ENCODE data around the gene RGS3.

The RGS3 gene

DNA sequence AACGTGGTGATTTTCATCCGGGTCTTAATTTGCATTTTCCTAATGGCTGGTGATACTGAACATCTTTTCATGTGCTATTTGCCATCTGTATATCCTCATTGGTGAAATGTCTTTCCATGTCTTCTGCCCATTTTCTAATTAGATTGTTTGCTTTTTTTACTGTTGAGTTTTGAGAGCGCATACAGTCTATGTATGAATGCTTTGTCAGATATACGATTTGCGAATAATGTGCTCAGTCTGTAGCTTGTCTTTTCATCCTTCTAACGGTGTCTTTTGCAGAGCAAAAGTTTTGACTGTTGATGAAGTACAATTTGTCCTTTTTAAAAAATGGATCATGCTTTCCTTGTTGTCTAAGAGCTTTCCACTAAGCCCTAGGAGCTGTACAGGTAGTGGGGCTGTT lies 143.0 kb downstream of the RGS3 start:
- no peak for DNase-seq

- no peak for DNase-seq
Observed at GRCh38 chr9:113608082-113608685, 144.7 kb downstream of the RGS3 start.

- DNase-seq, result no peak
Observed at GRCh38 chr9:113609562-113610318, 146.2 kb downstream of the RGS3 start.

GRCh38 chr9:113611461-113612215 lies 148.1 kb downstream of the RGS3 start:
- no peak for DNase-seq

DNA sequence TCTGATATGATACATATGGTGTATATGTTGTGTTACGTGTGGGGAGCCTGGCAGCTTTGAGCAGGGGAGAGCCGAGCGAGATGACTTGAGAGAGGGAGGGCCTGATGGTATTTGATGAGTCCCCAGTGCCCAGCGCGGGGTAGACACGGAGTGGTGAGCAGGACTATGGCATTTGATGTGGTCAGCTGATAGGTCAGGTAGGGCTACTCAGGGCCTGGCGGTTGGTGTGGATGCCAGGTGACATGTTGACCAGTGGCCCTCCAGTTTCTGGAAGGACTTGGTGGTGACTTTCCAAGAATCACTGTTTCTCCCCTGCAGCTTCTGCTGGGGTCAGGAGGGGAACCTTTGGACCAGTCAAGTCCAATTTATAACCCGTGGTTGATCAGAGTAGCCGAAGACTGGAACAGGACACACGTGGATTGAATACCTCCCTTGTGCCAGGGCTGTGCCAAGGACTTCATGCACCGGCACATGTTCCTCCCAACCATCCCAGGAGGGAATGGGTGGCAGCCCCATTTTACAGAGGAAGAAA lies 148.8 kb downstream of the RGS3 start:
- no peak for DNase-seq

DNA sequence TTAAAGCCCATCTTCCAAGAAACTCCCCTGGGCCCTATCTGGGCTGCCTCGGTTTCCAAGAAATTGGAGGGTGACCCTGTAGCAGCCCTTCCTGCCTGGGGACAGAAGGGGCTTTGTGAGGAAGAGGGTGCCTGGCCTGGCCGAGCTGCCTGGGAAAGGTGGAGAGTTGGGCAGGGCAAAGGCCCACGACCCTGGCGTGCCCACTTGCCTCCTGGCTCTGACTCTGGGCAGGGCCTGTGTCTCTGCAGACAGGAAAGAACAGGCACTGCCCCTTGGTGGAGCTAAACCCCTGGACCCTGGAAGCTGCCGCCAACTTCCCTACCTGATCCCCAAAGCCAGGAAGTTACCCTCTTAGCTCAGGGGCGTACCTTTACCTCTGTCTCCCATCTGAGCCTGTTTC lies 149.3 kb downstream of the RGS3 start:
- DNase-seq, result no peak

GRCh38 chr9:113613815-113614413 lies 150.4 kb downstream of the RGS3 start:
- DNase-seq, result no peak

- DNase-seq, result peak in 1 of 2 donors; percentile 36
Observed at GRCh38 chr9:113614843-113615648, 151.5 kb downstream of the RGS3 start.

GRCh38 chr9:113616116-113616515 lies 152.6 kb downstream of the RGS3 start:
- DNase-seq, result no peak

DNA sequence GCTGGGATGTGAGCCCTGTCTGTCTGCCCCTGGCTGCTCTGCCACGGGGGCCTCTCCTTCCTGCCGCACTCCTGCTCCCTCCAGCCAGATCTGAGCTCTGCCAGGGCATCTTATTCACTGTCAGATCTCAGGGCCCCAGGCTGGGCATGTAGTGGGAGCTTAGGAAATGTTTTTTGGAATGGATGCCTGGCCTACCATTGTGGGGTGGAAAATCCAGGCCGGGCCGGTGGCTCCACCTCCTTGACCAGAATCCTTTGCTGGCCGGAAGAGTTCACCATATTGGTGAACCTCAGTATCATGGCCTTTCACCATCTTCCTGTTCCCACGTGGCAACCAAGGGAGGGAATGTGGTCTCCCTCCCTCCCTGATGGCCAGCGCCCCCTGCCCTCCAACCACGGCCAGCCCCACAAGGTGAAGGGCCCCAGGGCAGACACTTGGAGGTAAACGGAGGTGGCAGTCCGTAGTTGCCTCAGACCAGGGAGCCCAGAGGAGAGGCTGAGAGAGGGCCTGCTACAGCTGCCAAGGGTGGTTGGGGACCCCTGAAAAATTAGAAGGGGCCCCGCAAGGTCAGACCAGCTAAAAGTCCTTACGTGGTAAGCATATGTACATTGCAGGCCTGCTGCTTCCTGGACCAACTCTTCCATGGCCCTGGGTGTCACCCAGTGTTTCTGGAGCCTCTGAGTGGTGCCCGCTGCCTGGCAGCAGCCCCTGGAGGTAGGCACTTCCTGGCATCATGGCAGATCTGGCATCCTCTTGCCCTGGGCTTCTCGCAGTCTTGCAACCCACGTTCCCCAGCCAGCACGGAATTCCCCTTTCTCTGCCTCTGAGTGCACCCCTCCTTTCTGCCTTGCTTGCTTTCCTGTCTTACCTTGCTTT lies 153.3 kb downstream of the RGS3 start:
- peak in 1 of 2 donors; percentile 32 for DNase-seq

DNA sequence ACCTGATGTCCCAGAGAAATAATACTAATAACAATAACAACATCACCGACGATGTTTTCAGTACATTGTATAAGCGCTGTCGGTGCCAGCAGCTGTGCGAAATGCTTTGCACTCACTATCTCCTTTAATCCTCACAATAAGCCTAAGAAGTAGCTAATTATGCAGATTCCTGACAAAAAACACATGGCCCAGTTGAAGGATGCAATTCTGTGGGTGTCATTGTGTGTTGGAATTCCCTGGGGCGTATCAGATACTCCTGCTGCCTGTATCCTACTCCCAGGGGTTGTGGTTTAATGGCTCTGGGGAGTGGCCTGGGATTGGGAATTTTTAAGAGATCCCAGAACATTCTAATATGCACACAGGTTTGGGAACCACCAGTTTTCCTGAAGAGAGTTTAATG lies 154.0 kb downstream of the RGS3 start:
- no peak for DNase-seq

- no peak for DNase-seq
Observed at GRCh38 chr9:113618836-113619490, 155.4 kb downstream of the RGS3 start.

GRCh38 chr9:113619491-113620376 lies 156.2 kb downstream of the RGS3 start:
- no peak for DNase-seq

GRCh38 chr9:113620377-113621161 lies 157.0 kb downstream of the RGS3 start:
- DNase-seq, result peak in 1 of 2 donors; percentile 42

DNA sequence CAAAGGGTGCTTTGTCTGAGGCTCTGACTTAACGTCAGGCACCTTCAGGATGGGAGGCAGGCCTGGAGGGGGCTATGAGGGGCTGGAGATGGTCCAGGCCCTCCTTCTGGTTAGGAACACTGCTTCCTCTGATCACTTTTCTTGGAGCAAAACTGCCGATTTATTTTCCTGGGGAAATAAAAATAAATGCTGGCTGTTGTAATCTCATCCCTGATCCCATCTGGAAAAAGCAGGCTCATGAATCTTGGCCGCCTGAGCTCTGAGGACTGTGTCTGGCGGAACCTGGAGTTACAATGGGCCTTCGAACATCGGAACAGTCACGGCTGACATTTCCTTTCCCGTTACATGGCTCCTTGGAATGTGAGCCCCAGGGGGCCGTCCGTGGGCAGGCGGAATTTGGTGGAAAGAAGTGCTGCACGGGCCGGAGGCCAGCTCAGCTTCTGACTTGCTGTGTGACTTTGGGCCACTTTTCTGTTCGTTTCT lies 157.8 kb downstream of the RGS3 start:
- no peak for DNase-seq

DNA sequence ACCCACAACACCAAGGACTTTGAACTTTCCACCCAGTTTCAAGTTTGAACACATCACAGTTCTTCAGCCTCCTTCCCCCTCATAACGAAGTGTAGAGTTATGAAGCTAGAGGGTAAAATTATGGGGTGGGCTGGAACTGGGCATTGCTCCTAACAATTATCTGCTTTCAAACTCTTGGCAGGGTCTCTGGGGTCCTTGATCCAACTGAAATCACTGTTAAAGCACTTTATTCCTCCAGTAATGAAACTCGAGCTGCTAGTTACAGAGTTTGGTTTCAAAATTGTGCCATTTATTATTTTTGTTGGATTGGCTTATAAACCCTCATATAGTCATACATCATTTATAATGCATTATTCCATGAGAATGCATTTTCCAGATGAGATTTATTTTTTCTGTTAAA lies 158.5 kb downstream of the RGS3 start:
- no peak for DNase-seq

GRCh38 chr9:113622600-113623400 lies 159.3 kb downstream of the RGS3 start:
- DNase-seq, result peak; percentile 60 to 77

Data from stimulated activated CD4-positive, alpha-beta T cell treated with anti-CD3 and anti-CD28 coated beads, Interleukin-2, amount 100 ng/mL, for 24 hours (primary cell).